Mucosa of descending colon (tissue), 3 donors: ENCODE measurements around the gene HIP1. TPM values are rescaled to one million over a fixed set of nuclear protein-coding genes. Genes with fewer than 3 reads are reported as not detected.
A peak's percentile ranks its signal among the peaks of the same experiment; 100 is the strongest.

Experiments
- ATAC-seq: fragments of 200-7000 bp; cut with Tn5 transposase; one replicate; pipeline ENCODE4 v1.9.1; 2020; ENCODE audit warnings: mild to moderate bottlenecking, moderate library complexity
- DNase-seq, 3 donors: peaks; one replicate each; pipeline ENCODE4 v3.0.0-alpha.2; 2020
- H3K36me3 ChIP-seq: fragments of 200-600 bp; one replicate; pipeline ENCODE4 v1.8.0; 2021; ENCODE audit warnings: low read depth, mild to moderate bottlenecking
- H3K4me1 ChIP-seq: fragments of 200-600 bp; one replicate; pipeline ENCODE4 v1.8.0; 2021; ENCODE audit warnings: low read depth, mild to moderate bottlenecking
- H3K4me3 ChIP-seq: fragments of 200-600 bp; one replicate; pipeline ENCODE4 v1.8.0; 2021; ENCODE audit warnings: mild to moderate bottlenecking
- H3K9me3 ChIP-seq: fragments of 200-600 bp; one replicate; pipeline ENCODE4 v1.8.0; 2021; ENCODE audit warnings: mild to moderate bottlenecking
- intact Hi-C, 2 donors: fragments of 100-400 bp; cut with DNase I in 1 of 2; cut with micrococcal nuclease in 1 of 2; formaldehyde crosslinking; loops; one replicate each; pipeline versions ENCODE4 v1.11.0 to v1.11.1; 2022; cut with DNase I, micrococcal nuclease
- total RNA-seq, 3 donors: library from RNA; stranded (reverse); fragmentation: NEBNext Ultra II Directional in 2 of 3; extraction: Animal tissue kit (Norgen Biotek cat#: 25700) in 2 of 3; gene quantifications; one replicate each; pipeline versions ENCODE4 v1.2.1 to v1.2.4, GENCODE V29; 2021 to 2023
- TF ChIP-seq, protein P1 (sequence below): fragments of 200-600 bp; IDR thresholded peaks from one replicate; pipeline ENCODE4 v1.8.0; 2022; ENCODE audit warnings: antibody characterized with exemption, mild to moderate bottlenecking
- donor health status: DM: no; HTN: no; CAD: no; lungs with moderate emphysema.
- donor health status: DM: no; HTN: no; CAD: no.
- donor health status: DM: no; HTN: yes; CAD: no.

Gene HIP1
- total RNA-seq, 3 donors from 2014 or later: 5.7 to 14.2 (median 6.7) TPM

DNA sequence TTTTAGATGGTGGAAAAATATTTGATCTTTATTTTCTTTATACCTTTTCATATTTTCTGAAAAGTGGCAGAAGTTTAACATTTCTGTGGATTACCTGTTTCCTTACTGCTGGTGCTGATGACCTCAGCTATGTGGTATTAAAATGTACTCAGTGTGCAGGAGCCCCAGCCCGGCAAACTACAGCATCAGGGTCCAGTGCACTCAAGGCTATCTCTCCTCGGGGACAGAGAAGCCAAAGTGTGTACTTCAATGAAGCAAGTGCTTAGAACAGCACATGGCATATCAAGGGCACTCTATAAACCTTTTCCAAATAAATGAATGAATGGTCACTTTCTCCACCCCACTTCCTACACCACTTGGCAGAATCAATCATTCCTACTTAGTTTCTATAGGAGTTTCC is 111.8 kb downstream of the HIP1 start:
- no peak overlapping the region for H3K4me3 ChIP-seq
- H3K36me3 ChIP-seq: no peaks in the 10 kb centered on the region
- DNase-seq (no peak), ATAC-seq (no peak)
- H3K9me3 ChIP-seq: peaks cover 3% of the 10 kb centered on the region
- intact Hi-C loops: no loop called here
- no peaks in the 10 kb centered on the region for H3K4me1 ChIP-seq
- TF ChIP-seq, protein P1, sequence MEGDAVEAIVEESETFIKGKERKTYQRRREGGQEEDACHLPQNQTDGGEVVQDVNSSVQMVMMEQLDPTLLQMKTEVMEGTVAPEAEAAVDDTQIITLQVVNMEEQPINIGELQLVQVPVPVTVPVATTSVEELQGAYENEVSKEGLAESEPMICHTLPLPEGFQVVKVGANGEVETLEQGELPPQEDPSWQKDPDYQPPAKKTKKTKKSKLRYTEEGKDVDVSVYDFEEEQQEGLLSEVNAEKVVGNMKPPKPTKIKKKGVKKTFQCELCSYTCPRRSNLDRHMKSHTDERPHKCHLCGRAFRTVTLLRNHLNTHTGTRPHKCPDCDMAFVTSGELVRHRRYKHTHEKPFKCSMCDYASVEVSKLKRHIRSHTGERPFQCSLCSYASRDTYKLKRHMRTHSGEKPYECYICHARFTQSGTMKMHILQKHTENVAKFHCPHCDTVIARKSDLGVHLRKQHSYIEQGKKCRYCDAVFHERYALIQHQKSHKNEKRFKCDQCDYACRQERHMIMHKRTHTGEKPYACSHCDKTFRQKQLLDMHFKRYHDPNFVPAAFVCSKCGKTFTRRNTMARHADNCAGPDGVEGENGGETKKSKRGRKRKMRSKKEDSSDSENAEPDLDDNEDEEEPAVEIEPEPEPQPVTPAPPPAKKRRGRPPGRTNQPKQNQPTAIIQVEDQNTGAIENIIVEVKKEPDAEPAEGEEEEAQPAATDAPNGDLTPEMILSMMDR: no peak

DNA sequence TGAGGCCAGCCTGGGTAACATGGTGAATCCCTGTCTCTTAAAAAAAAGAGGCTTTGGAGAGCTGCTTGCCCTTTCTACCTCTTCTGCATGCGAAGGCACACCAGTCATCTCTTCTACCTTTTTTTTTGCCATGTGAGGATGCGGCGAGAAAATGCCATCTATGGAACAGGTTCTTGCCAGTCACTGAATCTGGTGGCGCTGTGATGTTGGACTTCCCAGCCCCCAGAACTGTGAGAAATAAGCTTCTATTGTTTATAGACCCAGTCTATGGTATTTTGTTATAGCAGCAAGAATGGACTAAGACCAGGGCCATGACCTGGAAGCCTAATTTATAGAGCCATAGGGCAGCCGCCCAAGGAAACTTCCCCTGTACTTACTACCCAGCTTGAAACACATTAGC is 112.9 kb downstream of the HIP1 start:
- no peak for DNase-seq
- no peak for ATAC-seq
- intact Hi-C loops: no loop called here
- Histone ChIP-seq H3K36me3 (no peaks in the 10 kb centered on the region), H3K9me3 (peaks cover 3% of the 10 kb centered on the region), H3K4me1 (no peaks in the 10 kb centered on the region), H3K4me3 (no peak overlapping the region)
- TF ChIP-seq, protein P1: no peak

DNA sequence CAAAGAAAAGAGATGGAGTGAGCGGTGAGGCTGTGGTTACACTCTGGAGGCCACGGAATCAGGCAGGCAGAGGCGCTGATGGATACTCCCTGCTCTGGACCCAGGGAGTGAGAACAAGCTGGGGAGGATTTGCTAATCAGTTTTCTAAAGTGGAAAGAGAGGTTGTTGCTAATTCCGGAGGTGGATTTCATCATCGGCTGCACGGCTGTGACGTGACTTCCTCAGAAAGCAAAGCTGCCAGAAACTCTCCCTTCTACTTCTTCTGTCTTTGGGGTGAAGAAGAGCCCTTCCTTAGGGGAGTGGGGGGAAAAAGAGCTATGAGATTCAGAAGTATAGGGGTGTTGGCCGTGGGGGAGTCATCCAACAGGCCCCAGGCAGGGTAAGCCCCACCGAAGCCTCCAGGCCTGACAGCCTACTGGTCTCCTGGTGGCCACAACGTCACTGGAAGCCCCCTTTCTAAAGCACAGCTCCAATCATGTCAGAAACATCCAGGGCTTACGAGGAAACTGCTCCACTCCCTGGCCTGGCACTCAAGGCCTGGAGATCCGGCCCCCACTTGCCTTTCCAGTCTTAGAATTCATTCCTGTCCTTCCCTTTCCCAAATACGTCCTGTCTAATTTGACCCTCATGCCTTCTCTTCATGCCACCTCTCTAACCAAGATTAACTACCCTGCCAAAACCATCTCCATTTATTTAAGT is 114.5 kb downstream of the HIP1 start:
- DNase-seq (peak in 1 of 3 donors; percentile 34), ATAC-seq (peak; percentile 42)
- TF ChIP-seq, protein P1: no peak
- peaks cover 3% of the 10 kb centered on the region for H3K9me3 ChIP-seq
- H3K36me3 ChIP-seq: no peaks in the 10 kb centered on the region
- H3K4me1 ChIP-seq: no peaks in the 10 kb centered on the region
- intact Hi-C loops: no loop called here
- H3K4me3 ChIP-seq: no peak overlapping the region

DNA sequence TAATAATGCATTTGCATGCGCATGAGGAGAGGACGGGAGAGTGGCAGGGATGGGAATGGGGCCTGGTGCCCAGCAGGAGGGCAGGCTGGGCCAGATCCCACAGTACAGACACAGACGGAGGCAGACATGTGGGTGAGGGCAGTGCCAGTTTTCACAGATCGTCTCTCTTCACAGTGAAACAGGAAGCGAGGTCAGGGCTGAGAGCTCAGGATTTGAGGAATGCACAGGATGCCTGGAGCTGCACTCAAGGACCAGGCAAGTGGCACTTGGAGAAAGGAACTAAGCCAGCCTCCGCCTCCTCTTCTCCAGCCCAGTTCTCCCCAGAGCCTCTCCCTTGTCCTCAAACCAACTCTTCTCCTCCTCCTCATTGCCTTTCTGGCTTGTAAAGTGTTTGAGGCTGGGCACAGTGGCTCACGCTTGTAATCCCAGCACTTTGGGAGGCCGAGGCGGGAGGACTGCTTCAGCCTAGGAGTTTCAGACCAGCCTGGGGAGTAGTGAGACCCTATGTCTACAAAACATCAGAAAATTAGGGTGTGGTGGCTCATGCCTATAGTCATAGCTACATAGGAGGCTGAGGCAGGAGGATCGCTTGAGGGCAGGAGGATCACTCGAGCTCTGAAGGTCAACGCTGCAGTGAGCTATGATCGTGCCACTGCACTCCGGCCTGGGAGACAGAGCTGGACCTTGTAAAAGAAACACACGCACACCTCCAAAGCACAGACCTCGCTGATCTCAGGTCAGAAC is 115.2 kb downstream of the HIP1 start:
- no peak for DNase-seq
- no peak for ATAC-seq

DNA sequence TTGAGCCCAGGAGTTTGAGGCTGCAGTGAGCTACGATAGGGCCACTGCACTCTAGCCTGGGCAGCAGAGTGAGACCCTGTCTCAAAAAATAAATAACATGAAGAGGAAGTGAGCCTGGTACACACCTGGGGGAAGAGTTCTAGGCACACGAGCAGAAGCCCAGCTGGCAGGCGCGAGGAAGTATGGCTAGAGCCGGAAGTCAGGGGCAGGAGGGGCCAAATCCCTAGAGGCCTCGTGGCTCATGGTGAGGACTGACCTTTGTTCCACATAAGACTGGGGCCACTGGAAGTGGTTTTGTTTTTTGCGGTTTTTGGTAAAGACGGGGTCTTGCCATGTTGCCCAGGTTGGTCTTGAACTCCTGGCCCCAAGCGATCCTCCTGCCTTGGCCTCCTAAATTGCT is 117.6 kb downstream of the HIP1 start:
- no peaks in the 10 kb centered on the region for H3K4me1 ChIP-seq
- ATAC-seq (no peak), DNase-seq (peak in 1 of 3 donors; percentile 14)
- TF ChIP-seq, protein P1: no peak
- H3K4me3 ChIP-seq: no peak overlapping the region
- intact Hi-C loops: no loop called here
- no peaks in the 10 kb centered on the region for H3K36me3 ChIP-seq
- no peaks in the 10 kb centered on the region for H3K9me3 ChIP-seq

More for the DNA sequence above, 115.2 kb downstream of the HIP1 start:
- H3K9me3 ChIP-seq: peaks cover 3% of the 10 kb centered on the region
- no peaks in the 10 kb centered on the region for H3K36me3 ChIP-seq
- intact Hi-C loops: no loop called here
- TF ChIP-seq, protein P1: no peak
- H3K4me3 ChIP-seq: no peak overlapping the region
- H3K4me1 ChIP-seq: no peaks in the 10 kb centered on the region
